Endodermal cell (in vitro differentiated cells): ENCODE results near the gene CTDSPL2. TPM values are rescaled to one million over a fixed set of nuclear protein-coding genes. Genes with fewer than 3 reads are reported as not detected.
"Not testable (repeated sequence)": the region's sequence is repeated elsewhere in the genome, so short reads cannot be mapped to it uniquely, and the experiment has no call there.

ENCODE experiments used
- DNase-seq: peaks from one replicate; pipeline ENCODE4 v3.0.0-alpha.2; 2017
- H3K27ac ChIP-seq: 2 replicates; pipeline ENCODE4 v1.5.1; 2013; ENCODE audit warnings: mild to moderate bottlenecking, low read depth, low read length, moderate library complexity
- H3K27me3 ChIP-seq: 2 replicates; pipeline ENCODE4 v1.6.1; 2013; ENCODE audit warnings: mild to moderate bottlenecking, low read length, moderate library complexity; ENCODE audit not compliant: insufficient read depth, control insufficient read depth, poor library complexity, severe bottlenecking
- H3K36me3 ChIP-seq: 2 replicates; pipeline ENCODE4 v1.7.0; 2013; ENCODE audit warnings: mild to moderate bottlenecking, low read length, moderate library complexity; ENCODE audit not compliant: control insufficient read depth, insufficient read depth
- H3K4me1 ChIP-seq: one replicate; pipeline ENCODE4 v1.7.0; 2013; ENCODE audit warnings: low read length; ENCODE audit not compliant: control insufficient read depth, insufficient read depth
- H3K4me3 ChIP-seq: 2 replicates; pipeline ENCODE4 v1.5.1; 2013; ENCODE audit warnings: mild to moderate bottlenecking, low read length, moderate library complexity
- H3K9ac ChIP-seq: 2 replicates; pipeline ENCODE4 v1.6.1; 2013; ENCODE audit warnings: mild to moderate bottlenecking, low read length, moderate library complexity; ENCODE audit not compliant: poor library complexity, severe bottlenecking; ENCODE audit errors: extremely low read depth
- H3K9me3 ChIP-seq: 2 replicates; pipeline ENCODE4 v1.6.1; 2013; ENCODE audit warnings: mild to moderate bottlenecking, low read length, moderate library complexity; ENCODE audit not compliant: control insufficient read depth
- H3K27ac Mint-ChIP-seq: 2 replicates; pipeline ENCODE4 v1.8.0; 2020; ENCODE audit warnings: mixed read lengths
- H3K27me3 Mint-ChIP-seq: 2 replicates; pipeline ENCODE4 v1.8.0; 2021; ENCODE audit warnings: mild to moderate bottlenecking, mixed read lengths; ENCODE audit not compliant: insufficient read depth
- H3K36me3 Mint-ChIP-seq: 2 replicates; pipeline ENCODE4 v1.8.0; 2020; ENCODE audit warnings: low read depth, mixed read lengths
- H3K4me1 Mint-ChIP-seq: 2 replicates; pipeline ENCODE4 v1.8.0; 2020; ENCODE audit warnings: mixed read lengths
- H3K4me3 Mint-ChIP-seq: 2 replicates; pipeline ENCODE4 v1.8.0; 2020; ENCODE audit warnings: mild to moderate bottlenecking, moderate library complexity, mixed read lengths
- H3K9me3 Mint-ChIP-seq: 2 replicates; pipeline ENCODE4 v1.8.0; 2020; ENCODE audit warnings: mild to moderate bottlenecking, mixed read lengths
- WGBS, 2 experiments: methylation state at CpG; one replicate each; pipeline versions ENCODE4 v1.1.5 to v1.1.7; 2013; ENCODE audit warnings: missing lambda C conversion rate in 2 of 2, mixed read lengths in 1 of 2; ENCODE audit not compliant: insufficient coverage in 1 of 2, insufficient read length in 1 of 2; 5-methylcytosine and 5-hydroxymethylcytosine counted together
- total RNA-seq, 2 donors: library from RNA; stranded (reverse); fragmentation: NEBNext Ultra II Directional in 1 of 2; extraction: Animal tissue kit (Norgen Biotek cat#: 25700) in 1 of 2; gene quantifications; 2 replicates in 1 of 2; 3 replicates in 1 of 2; pipeline ENCODE4 v1.2.1, GENCODE V29; 2021
- TF ChIP-seq, protein P1 (sequence below): fragments of 200-600 bp; sonication (generic); conservative IDR thresholded peaks from 2 replicates; pipeline ENCODE4 v1.5.0; 2021; ENCODE audit warnings: antibody characterized with exemption, mild to moderate bottlenecking

The CTDSPL2 gene
- total RNA-seq, 2 donors from 2014 or later = 71.1 to 74.3 TPM

DNA sequence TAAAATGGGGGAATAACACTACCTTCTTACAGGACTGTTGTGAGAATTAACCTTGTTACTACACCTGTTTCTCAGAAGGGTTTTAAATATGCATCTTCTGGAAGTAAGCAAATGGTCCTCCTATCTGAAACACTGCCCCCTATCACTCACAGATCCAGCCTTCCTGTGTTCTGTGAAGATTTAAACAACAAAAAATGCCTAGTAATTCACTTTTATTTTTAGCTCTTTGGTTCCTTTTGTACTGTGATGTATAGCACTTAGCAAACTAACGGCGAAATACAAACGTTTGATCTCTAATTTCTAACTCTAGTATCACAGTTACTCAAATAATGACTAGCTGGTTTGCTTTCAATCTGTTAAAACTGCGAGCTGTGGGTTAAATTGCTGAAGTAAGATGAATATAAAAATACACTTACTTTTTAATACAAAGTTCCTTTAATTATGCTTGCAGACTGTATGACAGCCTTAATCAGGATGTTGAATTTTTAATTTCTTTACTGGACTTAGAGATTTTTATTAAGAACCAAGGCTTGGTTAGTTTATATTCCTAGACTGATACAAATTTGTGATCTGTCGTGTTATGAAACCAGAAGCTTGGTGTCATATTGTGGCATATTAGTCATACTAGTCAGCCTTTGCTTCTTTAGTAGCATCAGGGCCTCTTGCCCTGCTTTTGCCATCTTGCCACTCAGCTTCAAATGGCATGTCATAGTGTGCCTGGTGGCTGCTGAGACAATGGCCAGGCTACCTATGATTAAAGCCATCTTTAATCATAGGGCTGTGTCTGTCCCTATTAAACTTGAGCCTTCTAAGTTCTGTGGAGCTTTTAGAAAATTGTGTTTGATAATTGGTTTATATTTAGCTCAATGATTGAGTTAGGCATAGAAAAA lies 118.7 kb downstream of the CTDSPL2 start:
- H3K9me3 ChIP-seq = peaks cover 6% of the 10 kb centered on the region
- H3K4me3 Mint-ChIP-seq = no peak overlapping the region
- no peaks in the 10 kb centered on the region for H3K4me1 ChIP-seq
- no peak for DNase-seq
- peak overlapping the region; percentile 13 for H3K9ac ChIP-seq
- peaks cover 51% of the 10 kb centered on the region for H3K36me3 ChIP-seq
- TF ChIP-seq, protein P1, sequence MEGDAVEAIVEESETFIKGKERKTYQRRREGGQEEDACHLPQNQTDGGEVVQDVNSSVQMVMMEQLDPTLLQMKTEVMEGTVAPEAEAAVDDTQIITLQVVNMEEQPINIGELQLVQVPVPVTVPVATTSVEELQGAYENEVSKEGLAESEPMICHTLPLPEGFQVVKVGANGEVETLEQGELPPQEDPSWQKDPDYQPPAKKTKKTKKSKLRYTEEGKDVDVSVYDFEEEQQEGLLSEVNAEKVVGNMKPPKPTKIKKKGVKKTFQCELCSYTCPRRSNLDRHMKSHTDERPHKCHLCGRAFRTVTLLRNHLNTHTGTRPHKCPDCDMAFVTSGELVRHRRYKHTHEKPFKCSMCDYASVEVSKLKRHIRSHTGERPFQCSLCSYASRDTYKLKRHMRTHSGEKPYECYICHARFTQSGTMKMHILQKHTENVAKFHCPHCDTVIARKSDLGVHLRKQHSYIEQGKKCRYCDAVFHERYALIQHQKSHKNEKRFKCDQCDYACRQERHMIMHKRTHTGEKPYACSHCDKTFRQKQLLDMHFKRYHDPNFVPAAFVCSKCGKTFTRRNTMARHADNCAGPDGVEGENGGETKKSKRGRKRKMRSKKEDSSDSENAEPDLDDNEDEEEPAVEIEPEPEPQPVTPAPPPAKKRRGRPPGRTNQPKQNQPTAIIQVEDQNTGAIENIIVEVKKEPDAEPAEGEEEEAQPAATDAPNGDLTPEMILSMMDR = peak; percentile 69
- H3K27me3 ChIP-seq = no peaks in the 10 kb centered on the region
- 78 to 87% methylated on average over 3 to 4 of the region's 5 CpGs for WGBS, 2 experiments
- no peaks in the 10 kb centered on the region for H3K9me3 Mint-ChIP-seq
- H3K4me3 ChIP-seq = no peak overlapping the region
- no peak overlapping the region for H3K27ac ChIP-seq
- peaks cover 4% of the 10 kb centered on the region for H3K4me1 Mint-ChIP-seq
- H3K27ac Mint-ChIP-seq = no peak overlapping the region
- H3K27me3 Mint-ChIP-seq = no peaks in the 10 kb centered on the region
- H3K36me3 Mint-ChIP-seq = peaks cover 44% of the 10 kb centered on the region

DNA sequence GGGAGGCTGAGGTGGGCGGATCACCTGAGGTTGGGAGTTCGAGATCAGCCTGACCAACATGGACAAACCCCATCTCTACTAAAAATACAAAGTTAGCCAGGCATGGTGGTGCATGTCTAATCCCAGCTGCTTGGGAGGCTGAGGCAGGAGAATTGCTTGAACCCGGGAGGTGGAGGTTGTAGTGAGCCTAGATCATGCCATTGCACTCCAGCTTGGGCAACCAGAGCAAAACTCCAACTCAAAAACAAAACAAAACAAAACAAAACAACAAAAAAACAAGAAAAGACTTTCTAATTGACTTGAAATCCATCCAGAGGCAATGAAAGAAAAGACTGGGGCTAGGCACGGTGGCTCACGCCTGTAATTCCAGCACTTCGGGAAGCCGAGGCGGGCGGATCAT lies 121.7 kb downstream of the CTDSPL2 start:
- not testable (repeated sequence) for H3K27ac Mint-ChIP-seq, H3K27me3 Mint-ChIP-seq

DNA sequence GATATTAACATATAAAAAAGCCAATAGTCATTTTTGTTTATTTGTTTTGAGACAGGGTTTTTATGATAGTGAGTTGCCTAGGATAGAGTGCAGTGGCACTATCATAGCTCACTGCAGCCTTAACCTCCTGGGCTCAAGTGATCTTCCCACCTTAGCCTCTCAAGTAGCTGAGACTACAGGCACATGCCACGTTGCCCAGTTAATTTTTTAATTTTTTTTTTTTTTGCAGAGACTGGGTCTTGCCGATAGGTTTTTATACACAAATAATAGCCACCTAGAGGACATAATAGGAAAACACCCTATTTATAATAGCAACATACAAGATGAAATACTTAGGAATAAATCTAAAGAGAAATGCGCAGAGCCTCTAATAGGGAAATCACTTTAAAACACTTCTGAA lies 122.8 kb downstream of the CTDSPL2 start:
- H3K27me3 Mint-ChIP-seq = no peaks in the 10 kb centered on the region
- DNase-seq = no peak
- H3K36me3 Mint-ChIP-seq = peaks cover 50% of the 10 kb centered on the region
- H3K9me3 Mint-ChIP-seq = no peaks in the 10 kb centered on the region
- H3K27ac Mint-ChIP-seq = no peak overlapping the region
- H3K27me3 ChIP-seq = no peaks in the 10 kb centered on the region
- H3K9me3 ChIP-seq = peaks cover 6% of the 10 kb centered on the region
- TF ChIP-seq, protein P1 = peak; percentile 62
- no peak overlapping the region for H3K4me3 ChIP-seq
- no peak overlapping the region for H3K9ac ChIP-seq
- no peak overlapping the region for H3K27ac ChIP-seq
- WGBS, 2 experiments = 88 to 100% methylated on average over 1 to 3 of the region's 3 CpGs
- no peak overlapping the region for H3K4me3 Mint-ChIP-seq
- peaks cover 4% of the 10 kb centered on the region for H3K4me1 Mint-ChIP-seq
- peaks cover 62% of the 10 kb centered on the region for H3K36me3 ChIP-seq
- no peaks in the 10 kb centered on the region for H3K4me1 ChIP-seq

More for the DNA sequence above, 121.7 kb downstream of the CTDSPL2 start:
- not testable (repeated sequence) for DNase-seq, H3K9me3 Mint-ChIP-seq, H3K4me1 ChIP-seq, H3K27ac ChIP-seq, H3K4me1 Mint-ChIP-seq, H3K4me3 Mint-ChIP-seq, H3K4me3 ChIP-seq, H3K27me3 ChIP-seq, H3K9me3 ChIP-seq, H3K9ac ChIP-seq
- 87 to 95% methylated on average over 6 to 9 of the region's 9 CpGs for WGBS, 2 experiments
- H3K36me3 Mint-ChIP-seq = peaks cover 40% of the 10 kb centered on the region
- H3K36me3 ChIP-seq = peaks cover 51% of the 10 kb centered on the region
